COR-L47 (cell line): Measurements from ENCODE around the gene C10orf67.

Experiments
- DNase-seq: peaks from one replicate; lab custom pipeline; 2025; lab: John Stamatoyannopoulos, UW

The C10orf67 gene

GRCh38 chr10:23171232-23171876 is 173.2 kb downstream of the C10orf67 start:
- no peak for DNase-seq

- DNase-seq = peak; percentile 7
Observed at GRCh38 chr10:23158370-23158769, 186.2 kb downstream of the C10orf67 start.

- peak; percentile 0 for DNase-seq
Observed at GRCh38 chr10:23157691-23158369, 186.8 kb downstream of the C10orf67 start.

GRCh38 chr10:23157239-23157681 is 187.3 kb downstream of the C10orf67 start:
- no peak for DNase-seq

- no peak for DNase-seq
Observed at GRCh38 chr10:23156447-23157150, 188.0 kb downstream of the C10orf67 start.

- no peak for DNase-seq
Observed at GRCh38 chr10:23155169-23155568, 189.4 kb downstream of the C10orf67 start.
